ENCODE results near the gene RNF144A.

RNF144A gene

DNA sequence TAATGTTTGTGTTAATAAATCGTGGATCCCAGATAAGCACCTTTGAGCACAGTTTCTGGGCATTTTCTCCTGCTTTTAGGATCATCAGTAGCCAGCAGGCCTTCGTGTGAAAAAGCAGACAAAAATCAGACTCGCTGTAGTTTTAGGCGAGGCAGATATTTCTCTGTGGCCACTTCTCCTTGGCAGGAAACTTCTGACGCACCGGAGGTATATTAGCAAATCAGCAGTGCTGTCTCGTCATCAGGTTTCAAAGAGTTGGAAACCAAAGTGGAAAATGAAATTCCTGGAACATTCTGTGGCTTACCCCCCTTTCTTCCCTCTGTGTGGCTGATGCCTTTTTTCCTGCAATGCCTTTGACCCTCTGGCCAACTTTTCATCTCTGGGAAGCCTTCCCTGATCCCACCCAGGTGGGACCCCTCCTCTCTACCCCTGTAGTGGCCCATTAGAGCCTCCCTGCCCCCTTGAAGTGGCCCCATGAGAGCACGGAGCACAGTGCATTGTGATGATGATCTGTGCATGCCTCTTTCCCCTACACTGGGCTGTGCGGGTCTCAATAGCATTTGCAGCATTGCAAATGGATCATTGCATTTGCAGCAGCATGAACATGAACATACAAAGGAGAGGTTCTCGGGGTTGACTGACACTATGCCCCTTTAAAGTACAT, 93.3 kb downstream of the RNF144A start:
- DNase-seq: no peak

GRCh38 chr2:7011356-7012083, 94.3 kb downstream of the RNF144A start:
- no peak for DNase-seq

DNA sequence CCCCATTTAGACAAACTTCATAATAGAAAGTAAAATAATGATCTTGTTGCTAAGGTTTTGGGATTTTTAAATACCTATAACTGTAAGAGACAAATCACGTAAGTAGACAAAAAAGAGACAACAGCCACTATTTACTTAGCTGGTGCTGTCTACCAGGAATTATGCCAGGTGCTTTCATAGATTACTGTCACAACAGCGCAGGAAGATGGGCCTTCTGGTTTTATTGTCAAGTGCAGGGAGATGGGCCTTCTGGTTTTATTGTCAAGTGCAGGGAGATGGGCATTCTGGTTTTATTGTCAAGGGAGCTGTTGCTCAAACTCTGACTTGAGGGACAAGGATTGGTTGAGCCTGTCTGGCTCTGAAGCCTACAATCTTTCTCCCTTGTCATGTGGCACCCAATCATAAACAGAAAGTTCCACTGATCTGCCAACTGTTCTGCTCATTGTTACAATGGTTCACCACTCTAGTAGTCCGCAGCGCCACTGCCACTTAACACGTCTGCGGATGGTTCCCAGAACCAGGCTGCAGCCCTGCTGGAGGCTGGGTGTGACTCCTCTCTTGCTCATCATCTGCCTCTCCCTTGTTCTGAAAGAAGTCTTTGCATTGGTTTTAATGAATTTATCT, 95.0 kb downstream of the RNF144A start:
- DNase-seq: peak; percentile 86

DNA sequence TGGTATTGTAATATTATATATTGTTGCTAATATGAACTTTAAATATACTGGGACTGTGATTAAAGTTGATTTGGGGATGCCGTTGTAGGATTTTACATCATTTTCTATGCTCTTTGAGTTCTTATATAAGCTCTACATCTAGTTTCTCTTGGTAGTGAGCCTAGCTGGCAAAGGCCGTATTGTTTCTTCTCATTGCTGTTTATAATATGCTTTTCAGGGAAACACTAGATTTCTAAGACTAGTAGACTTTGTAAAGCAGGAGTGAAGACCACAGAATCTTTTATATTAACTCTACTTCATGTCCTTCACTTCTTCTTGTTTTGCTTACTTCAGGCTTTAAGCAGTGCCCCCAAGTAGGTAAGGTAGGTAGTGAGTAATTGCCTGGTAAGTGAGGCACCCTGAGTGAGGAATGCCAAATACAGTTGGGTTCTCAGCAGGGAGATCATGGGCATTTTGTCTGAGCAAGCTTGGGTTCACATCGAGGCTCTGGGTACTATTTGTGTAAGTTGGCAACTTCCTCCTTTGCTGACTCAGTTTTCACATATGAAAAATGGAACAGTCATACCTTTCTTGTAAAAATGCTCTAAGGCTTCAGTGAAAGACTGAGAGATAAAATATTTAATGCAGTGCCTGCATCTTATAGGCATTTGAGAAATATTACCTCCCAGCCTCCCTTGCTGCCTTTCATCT, 96.4 kb downstream of the RNF144A start:
- DNase-seq: no peak

- DNase-seq: peak; percentile 17
Observed at GRCh38 chr2:7014174-7014640, 97.0 kb downstream of the RNF144A start.

GRCh38 chr2:7015007-7015950, 98.1 kb downstream of the RNF144A start:
- DNase-seq: no peak

- no peak for DNase-seq
Observed at GRCh38 chr2:7016148-7016547, 98.9 kb downstream of the RNF144A start.

- DNase-seq: no peak
Observed at GRCh38 chr2:7016601-7017211, 99.5 kb downstream of the RNF144A start.

DNA sequence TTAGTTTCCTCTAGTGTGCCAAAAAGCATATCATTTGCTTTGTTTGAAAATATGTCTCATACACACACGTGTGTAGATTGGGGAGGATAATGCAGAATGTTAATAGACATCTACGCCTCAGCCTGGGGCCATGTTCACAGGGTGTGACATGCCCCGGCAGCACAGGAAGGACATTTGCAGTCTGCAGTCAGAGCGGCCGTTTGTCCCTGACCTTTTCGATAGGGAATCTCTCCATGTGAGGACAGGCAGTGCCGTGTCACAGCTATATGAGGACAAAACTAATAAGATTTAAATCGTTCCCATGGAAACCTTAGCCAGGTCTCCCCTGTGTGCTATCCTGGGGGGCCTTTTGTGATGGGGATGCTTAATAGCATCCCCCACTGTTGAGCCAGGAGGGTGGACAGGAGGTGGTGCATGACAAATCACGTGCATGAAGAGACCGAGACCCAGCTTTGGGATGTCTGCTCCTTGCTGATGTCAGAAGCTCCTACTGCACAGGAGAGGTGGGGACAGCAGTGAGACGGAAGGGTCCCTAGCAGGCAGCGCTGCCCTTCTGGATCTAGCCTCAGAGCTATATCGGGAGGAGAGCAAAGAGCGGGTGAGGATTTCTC, 100.6 kb downstream of the RNF144A start:
- DNase-seq: no peak

DNA sequence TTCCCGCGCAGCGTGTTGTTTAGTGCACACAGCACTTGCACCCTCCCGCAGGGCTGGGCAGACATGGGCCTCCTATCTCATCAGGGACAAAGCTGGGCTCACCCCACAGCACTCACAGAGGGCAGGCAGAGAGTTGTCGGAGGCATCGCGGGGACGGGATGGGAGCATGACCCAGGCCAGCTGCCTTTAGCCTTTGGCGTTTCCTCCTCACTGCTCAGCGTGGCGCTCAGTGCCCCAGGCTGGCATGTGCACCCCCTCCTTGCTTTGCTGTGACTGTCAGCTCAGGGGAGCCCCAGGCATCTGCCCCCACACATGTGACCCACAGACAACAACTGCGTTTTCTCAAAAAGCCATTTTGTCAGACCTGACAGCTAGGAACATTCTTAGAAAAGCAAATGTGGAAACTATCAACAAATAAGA, 101.1 kb downstream of the RNF144A start:
- no peak for DNase-seq

- DNase-seq: no peak
Observed at GRCh38 chr2:7018767-7019166, 101.6 kb downstream of the RNF144A start.

GRCh38 chr2:7019191-7019590, 102.0 kb downstream of the RNF144A start:
- DNase-seq: no peak

GRCh38 chr2:7020059-7020458, 102.8 kb downstream of the RNF144A start:
- DNase-seq: no peak

- DNase-seq: no peak
Observed at GRCh38 chr2:7020468-7020867, 103.3 kb downstream of the RNF144A start.

DNA sequence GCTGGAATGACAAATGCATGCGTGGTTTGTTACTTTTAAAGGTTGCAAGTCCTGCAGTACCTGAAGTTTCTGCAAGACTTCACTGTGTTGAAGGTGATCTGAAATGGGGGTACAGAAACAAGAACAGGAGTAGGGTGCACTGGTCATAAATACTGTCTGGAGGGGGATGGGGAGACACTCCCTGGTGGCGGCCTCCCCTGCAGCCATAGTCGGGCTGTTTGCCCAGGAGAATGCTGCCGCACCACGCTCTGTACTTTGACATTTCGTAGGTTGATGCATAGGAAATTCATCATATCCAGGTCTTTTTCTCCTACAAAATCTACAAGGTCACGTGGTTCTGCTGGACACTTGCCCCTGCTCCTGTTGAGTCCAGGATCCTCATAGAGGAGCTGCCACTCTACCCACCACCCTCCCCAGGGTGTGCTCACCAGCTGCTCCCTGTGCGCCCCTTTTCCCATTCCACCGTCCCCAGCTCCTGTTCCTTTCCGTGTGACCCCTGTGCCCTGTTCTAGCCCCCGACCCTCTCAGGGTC, 103.8 kb downstream of the RNF144A start:
- DNase-seq: no peak

DNA sequence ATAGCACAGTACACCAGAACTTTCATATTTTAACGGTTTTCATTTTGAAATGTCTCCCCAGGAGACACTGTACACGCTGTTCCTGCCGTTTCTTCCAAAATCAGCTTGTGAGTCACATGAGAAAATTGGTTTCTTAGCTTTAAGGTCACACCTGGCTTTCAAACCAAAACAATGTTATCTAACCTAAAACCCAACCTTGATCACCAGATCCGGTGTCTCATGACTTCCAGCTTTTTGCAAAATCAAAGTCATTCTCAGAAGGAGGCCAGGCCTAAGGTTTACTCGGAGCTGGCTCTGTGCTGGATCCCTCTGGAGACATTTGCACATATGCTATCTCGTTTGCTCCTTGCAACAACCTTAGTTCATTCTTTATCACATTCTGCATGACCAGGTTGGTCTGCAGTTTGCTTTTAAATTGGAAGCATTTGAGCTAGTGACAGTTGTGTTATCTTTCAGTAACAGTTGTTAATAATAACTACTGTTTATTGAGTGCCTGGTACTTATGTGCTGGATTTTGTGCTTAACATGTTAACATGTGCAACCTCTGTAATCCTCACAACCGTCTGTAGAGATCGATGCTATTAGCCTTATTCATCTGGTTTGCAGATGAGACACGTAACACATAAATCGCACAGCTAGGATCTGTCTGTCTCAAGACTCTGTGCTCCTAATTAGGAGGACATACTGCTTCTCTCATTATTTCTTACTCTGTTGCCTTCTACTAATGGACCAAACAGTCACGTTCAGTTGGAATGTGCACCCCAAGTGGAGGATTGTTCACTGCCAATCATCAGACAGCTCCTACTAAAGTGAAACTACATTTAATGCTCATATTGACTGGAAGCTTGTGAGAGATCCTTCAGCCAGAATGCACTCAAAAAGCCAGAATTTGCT, 105.5 kb downstream of the RNF144A start:
- no peak for DNase-seq

- no peak for DNase-seq
Observed at GRCh38 chr2:7023542-7023941, 106.3 kb downstream of the RNF144A start.

DNA sequence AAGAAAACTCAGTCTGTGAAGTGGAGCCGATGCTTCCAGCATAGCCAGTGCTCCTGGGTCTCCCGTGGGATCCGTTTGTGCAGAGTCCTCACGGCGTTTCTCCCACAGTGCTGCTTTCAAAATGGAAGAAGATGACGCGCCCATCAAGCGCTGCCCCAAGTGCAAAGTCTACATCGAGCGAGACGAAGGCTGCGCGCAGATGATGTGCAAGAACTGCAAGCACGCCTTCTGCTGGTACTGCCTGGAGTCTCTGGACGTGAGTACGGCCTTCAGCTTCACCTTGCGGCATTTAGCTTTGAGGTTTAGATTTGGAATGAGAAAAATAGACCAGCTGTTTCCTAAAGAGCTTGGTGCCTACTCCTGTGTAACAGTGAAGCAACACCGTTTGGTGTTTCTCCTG, 107.0 kb downstream of the RNF144A start:
- no peak for DNase-seq

DNA sequence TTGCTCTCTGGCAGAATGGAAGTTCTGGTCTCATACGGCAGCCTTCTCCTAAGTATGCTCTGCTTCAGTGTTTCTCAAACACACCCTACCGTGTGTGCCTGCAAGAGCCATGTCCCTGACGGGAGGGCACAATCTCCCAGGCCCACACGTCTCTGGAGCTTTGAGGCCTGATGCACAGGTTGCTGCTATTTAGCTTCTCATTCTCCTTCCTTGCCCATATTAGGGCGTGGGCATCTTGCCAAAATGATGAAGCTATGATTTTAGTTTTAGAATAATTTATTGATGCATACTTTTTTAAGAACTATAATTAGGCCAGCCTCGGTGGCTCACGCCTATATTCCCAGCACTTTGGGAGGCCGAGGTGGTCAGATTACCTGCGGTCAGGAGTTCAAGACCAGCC, 107.9 kb downstream of the RNF144A start:
- no peak for DNase-seq

- peak; percentile 71 for DNase-seq
Observed at GRCh38 chr2:7026742-7027141, 109.5 kb downstream of the RNF144A start.

Data from NCI-H510A treated with DMSO at 0.1 percent for 48 hours (cell line).